ENCODE results near the gene TDRD1. TPM values are rescaled to one million over a fixed set of nuclear protein-coding genes. Genes with fewer than 3 reads are reported as not detected.

TDRD1 gene
- total and polyA plus RNA-seq, 8 donors, result 0.08 to 1.8 (median 0.65) TPM

GRCh38 chr10:114233482-114233881 is 54.3 kb downstream of the TDRD1 start:
- Histone ChIP-seq H3K36me3 (no peaks in the 10 kb centered on the region), H3K27ac (no peak overlapping the region), H3K27me3 (no peaks in the 10 kb centered on the region), H3K4me1 (peaks cover 0 to 1% (median 1%) of the 10 kb centered on the region in 3 donors), H3K9me3 (no peaks in the 10 kb centered on the region), H3K4me3 (no peak overlapping the region)
- no peak for FAIRE-seq
- ATAC-seq, result no peak
- DNase-seq, result no peak
- TF ChIP-seq, protein P1, sequence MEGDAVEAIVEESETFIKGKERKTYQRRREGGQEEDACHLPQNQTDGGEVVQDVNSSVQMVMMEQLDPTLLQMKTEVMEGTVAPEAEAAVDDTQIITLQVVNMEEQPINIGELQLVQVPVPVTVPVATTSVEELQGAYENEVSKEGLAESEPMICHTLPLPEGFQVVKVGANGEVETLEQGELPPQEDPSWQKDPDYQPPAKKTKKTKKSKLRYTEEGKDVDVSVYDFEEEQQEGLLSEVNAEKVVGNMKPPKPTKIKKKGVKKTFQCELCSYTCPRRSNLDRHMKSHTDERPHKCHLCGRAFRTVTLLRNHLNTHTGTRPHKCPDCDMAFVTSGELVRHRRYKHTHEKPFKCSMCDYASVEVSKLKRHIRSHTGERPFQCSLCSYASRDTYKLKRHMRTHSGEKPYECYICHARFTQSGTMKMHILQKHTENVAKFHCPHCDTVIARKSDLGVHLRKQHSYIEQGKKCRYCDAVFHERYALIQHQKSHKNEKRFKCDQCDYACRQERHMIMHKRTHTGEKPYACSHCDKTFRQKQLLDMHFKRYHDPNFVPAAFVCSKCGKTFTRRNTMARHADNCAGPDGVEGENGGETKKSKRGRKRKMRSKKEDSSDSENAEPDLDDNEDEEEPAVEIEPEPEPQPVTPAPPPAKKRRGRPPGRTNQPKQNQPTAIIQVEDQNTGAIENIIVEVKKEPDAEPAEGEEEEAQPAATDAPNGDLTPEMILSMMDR (IDR thresholded peaks at IDR 0.05), result no peak
- WGBS, 2 donors, result 66 to 67% methylated on average over 6 of the region's 6 CpGs
- intact Hi-C loops (cut with DNase I), result no loop called here

GRCh38 chr10:114234132-114234531 is 55.0 kb downstream of the TDRD1 start:
- DNase-seq (no peak), ATAC-seq (no peak), FAIRE-seq (no peak)
- no peaks in the 10 kb centered on the region for H3K36me3 ChIP-seq
- H3K4me3 ChIP-seq, result no peak overlapping the region
- TF ChIP-seq, protein P1 (IDR thresholded peaks at IDR 0.05), result no peak
- H3K27me3 ChIP-seq, result no peaks in the 10 kb centered on the region
- intact Hi-C loops (cut with DNase I), result no loop called here
- no peak overlapping the region for H3K27ac ChIP-seq
- H3K9me3 ChIP-seq, result no peaks in the 10 kb centered on the region
- peaks cover 0 to 7% (median 6%) of the 10 kb centered on the region in 3 donors for H3K4me1 ChIP-seq

DNA sequence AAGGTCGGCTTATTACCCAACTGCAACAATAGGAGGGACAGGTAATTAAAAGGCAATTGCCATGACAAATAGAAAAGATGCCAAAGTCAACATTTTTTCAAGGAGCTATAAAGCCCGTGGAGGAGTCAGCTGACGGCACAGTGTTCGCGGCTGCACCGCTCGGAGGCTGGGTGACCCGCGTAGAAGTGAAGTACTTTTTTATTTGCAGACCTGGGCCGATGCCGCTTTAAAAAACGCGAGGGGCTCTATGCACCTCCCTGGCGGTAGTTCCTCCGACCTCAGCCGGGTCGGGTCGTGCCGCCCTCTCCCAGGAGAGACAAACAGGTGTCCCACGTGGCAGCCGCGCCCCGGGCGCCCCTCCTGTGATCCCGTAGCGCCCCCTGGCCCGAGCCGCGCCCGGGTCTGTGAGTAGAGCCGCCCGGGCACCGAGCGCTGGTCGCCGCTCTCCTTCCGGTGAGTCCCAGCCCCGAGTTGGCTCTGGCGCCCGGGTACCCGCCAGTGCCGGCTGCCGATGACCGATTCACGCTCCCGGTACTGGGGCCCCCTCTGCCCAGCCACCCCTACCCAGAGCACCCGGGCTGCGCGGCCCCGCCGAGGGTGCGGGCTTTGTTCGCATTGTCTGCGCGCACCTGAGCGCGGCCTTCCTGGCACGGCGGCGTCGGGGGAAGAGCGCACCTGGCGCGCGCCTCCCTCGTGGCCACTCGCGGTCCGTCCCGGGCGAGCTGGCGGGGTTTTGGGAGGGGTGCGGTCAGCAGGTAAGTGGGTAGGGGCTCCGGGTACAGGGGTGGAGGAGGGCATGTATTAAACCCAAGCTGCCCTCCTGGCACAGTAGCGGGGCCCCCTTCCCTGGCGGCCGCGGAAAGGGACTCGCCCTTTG is 60.2 kb downstream of the TDRD1 start, which contains the start of gene VWA2:
VWA2 (plus strand) TSS at position 138 of the 877 bp plus-strand sequence. CDS start 9,460 bp downstream, outside the sequence.
- peak; percentile 82 to 92 (median 90) for ATAC-seq
- intact Hi-C loops (cut with DNase I), result no loop called here
- Histone ChIP-seq H3K27ac (peak within 1 kb of the TSS in 3 of 4 donors; percentile 37 to 68 (median 64)), H3K4me1 (peaks cover 6 to 11% (median 9%) of the 10 kb centered on the region in 3 donors), H3K4me3 (peak within 1 kb of the TSS; percentile 26 to 63 (median 52)), H3K27me3 (no peaks in the 10 kb centered on the region), H3K36me3 (no peaks in the 10 kb centered on the region), H3K9me3 (no peaks in the 10 kb centered on the region)
- peak; percentile 61 to 91 (median 70) for DNase-seq
- TF ChIP-seq, protein P1 (IDR thresholded peaks at IDR 0.05), result peak in 1 of 4 donors; percentile 17
- WGBS, 2 donors, result 4 to 5% methylated on average over 72 to 79 of the region's 79 CpGs
- no peak for FAIRE-seq

- FAIRE-seq (no peak), ATAC-seq (peak in 3 of 4 donors; percentile 2 to 12 (median 7)), DNase-seq (no peak)
- H3K27ac ChIP-seq, result peak overlapping the region in 3 of 4 donors; percentile 37 to 68 (median 64)
- 74 to 81% methylated on average over 11 of the region's 11 CpGs for WGBS, 2 donors
- intact Hi-C loops (cut with DNase I), result no loop called here
- H3K27me3 ChIP-seq, result no peaks in the 10 kb centered on the region
- H3K4me1 ChIP-seq, result peaks cover 10 to 17% (median 15%) of the 10 kb centered on the region in 3 donors
- no peaks in the 10 kb centered on the region for H3K9me3 ChIP-seq
- H3K4me3 ChIP-seq, result peak overlapping the region; percentile 26 to 63 (median 52)
- H3K36me3 ChIP-seq, result no peaks in the 10 kb centered on the region
- TF ChIP-seq, protein P1 (IDR thresholded peaks at IDR 0.05), result no peak
Measured at GRCh38 chr10:114239994-114240345, 60.8 kb downstream of the TDRD1 start.

DNA sequence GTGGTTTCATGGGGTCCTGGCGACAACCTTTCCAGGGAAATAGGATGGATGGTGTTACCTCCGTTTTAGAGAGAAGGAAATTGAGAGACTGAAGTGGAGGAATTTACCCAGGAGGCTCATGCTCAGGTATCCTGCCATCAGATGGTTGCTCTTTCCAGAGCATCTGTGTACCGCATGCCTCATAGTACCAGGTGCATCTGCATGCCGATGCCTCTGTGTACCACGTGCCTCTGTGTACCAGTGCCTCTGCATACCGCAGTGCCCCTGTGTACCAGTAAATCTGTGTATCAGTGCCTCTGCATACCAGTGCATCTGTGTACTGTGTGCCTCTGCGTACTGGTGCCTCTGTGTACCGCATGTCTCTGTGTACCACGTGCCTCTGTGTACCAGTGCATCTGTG is 63.1 kb downstream of the TDRD1 start:
- WGBS, 2 donors, result 87 to 90% methylated on average over 9 of the region's 9 CpGs
- Histone ChIP-seq H3K27ac (no peak overlapping the region), H3K27me3 (no peaks in the 10 kb centered on the region), H3K4me1 (peaks cover 16 to 30% (median 25%) of the 10 kb centered on the region in 3 donors), H3K36me3 (no peaks in the 10 kb centered on the region), H3K4me3 (no peak overlapping the region), H3K9me3 (no peaks in the 10 kb centered on the region)
- no peak for ATAC-seq
- TF ChIP-seq, protein P1 (IDR thresholded peaks at IDR 0.05), result no peak
- FAIRE-seq, result no peak
- intact Hi-C loops (cut with DNase I), result no loop called here
- no peak for DNase-seq

All from pancreas (tissue), 10 donors.